Rectal smooth muscle tissue (tissue), 1 donor: Measurements from ENCODE around the gene FCAMR.

Experiments used
- H3K27ac ChIP-seq: one replicate; pipeline ENCODE4 v1.7.0; 2013; ENCODE audit warnings: low read depth, low read length, inconsistent platforms
- H3K27me3 ChIP-seq: one replicate; pipeline ENCODE4 v1.7.0; 2013; ENCODE audit warnings: low read length; ENCODE audit not compliant: control insufficient read depth, insufficient read depth
- H3K36me3 ChIP-seq: one replicate; pipeline ENCODE4 v1.7.0; 2013; ENCODE audit warnings: low read length; ENCODE audit not compliant: control insufficient read depth, insufficient read depth
- H3K4me1 ChIP-seq: one replicate; pipeline ENCODE4 v1.7.0; 2013; ENCODE audit warnings: low read length; ENCODE audit not compliant: control insufficient read depth, insufficient read depth
- H3K4me3 ChIP-seq: one replicate; pipeline ENCODE4 v1.7.0; 2013; ENCODE audit warnings: low read length
- H3K9ac ChIP-seq: one replicate; pipeline ENCODE4 v1.7.0; 2013; ENCODE audit warnings: low read length

Gene FCAMR

GRCh38 chr1:206986402-206986801 is 16.1 kb upstream of the FCAMR start:
- H3K27ac ChIP-seq, result no peak overlapping the region
- no peaks in the 10 kb centered on the region for H3K36me3 ChIP-seq
- H3K27me3 ChIP-seq, result no peaks in the 10 kb centered on the region
- H3K9ac ChIP-seq, result no peak overlapping the region
- H3K4me1 ChIP-seq, result no peaks in the 10 kb centered on the region
- no peak overlapping the region for H3K4me3 ChIP-seq

GRCh38 chr1:206985162-206985749 is 15.0 kb upstream of the FCAMR start:
- H3K27ac ChIP-seq, result no peak overlapping the region
- no peak overlapping the region for H3K9ac ChIP-seq
- no peaks in the 10 kb centered on the region for H3K36me3 ChIP-seq
- H3K4me1 ChIP-seq, result no peaks in the 10 kb centered on the region
- H3K27me3 ChIP-seq, result no peaks in the 10 kb centered on the region
- H3K4me3 ChIP-seq, result no peak overlapping the region

GRCh38 chr1:206982216-206982615 is 12.0 kb upstream of the FCAMR start:
- H3K27ac ChIP-seq, result no peak overlapping the region
- H3K4me1 ChIP-seq, result no peaks in the 10 kb centered on the region
- no peak overlapping the region for H3K4me3 ChIP-seq
- no peaks in the 10 kb centered on the region for H3K36me3 ChIP-seq
- no peaks in the 10 kb centered on the region for H3K27me3 ChIP-seq
- no peak overlapping the region for H3K9ac ChIP-seq

GRCh38 chr1:206979379-206980043 is 9.3 kb upstream of the FCAMR start:
- Histone ChIP-seq H3K36me3 (no peaks in the 10 kb centered on the region), H3K9ac (no peak overlapping the region), H3K4me3 (no peak overlapping the region), H3K27me3 (no peaks in the 10 kb centered on the region), H3K4me1 (no peaks in the 10 kb centered on the region), H3K27ac (no peak overlapping the region)

GRCh38 chr1:206978259-206978658 is 8.0 kb upstream of the FCAMR start:
- H3K4me3 ChIP-seq, result no peak overlapping the region
- no peaks in the 10 kb centered on the region for H3K36me3 ChIP-seq
- H3K27ac ChIP-seq, result no peak overlapping the region
- H3K4me1 ChIP-seq, result no peaks in the 10 kb centered on the region
- H3K27me3 ChIP-seq, result no peaks in the 10 kb centered on the region
- no peak overlapping the region for H3K9ac ChIP-seq

- Histone ChIP-seq H3K9ac (no peak overlapping the region), H3K36me3 (no peaks in the 10 kb centered on the region), H3K4me1 (no peaks in the 10 kb centered on the region), H3K27ac (no peak overlapping the region), H3K4me3 (no peak overlapping the region), H3K27me3 (no peaks in the 10 kb centered on the region)
Measured at GRCh38 chr1:206975306-206975705, 5.0 kb upstream of the FCAMR start.

GRCh38 chr1:206974140-206974539 is 3.9 kb upstream of the FCAMR start:
- H3K27me3 ChIP-seq, result no peaks in the 10 kb centered on the region
- no peaks in the 10 kb centered on the region for H3K36me3 ChIP-seq
- H3K4me3 ChIP-seq, result no peak overlapping the region
- H3K4me1 ChIP-seq, result no peaks in the 10 kb centered on the region
- no peak overlapping the region for H3K9ac ChIP-seq
- H3K27ac ChIP-seq, result no peak overlapping the region

GRCh38 chr1:206972728-206973127 is 2.5 kb upstream of the FCAMR start:
- Histone ChIP-seq H3K27ac (no peak overlapping the region), H3K36me3 (no peaks in the 10 kb centered on the region), H3K4me1 (no peaks in the 10 kb centered on the region), H3K9ac (no peak overlapping the region), H3K4me3 (no peak overlapping the region), H3K27me3 (no peaks in the 10 kb centered on the region)

GRCh38 chr1:206971029-206971655 is 882 bp upstream of the FCAMR start:
- Histone ChIP-seq H3K4me1 (no peaks in the 10 kb centered on the region), H3K27ac (no peak overlapping the region), H3K27me3 (no peaks in the 10 kb centered on the region), H3K9ac (no peak overlapping the region), H3K4me3 (no peak overlapping the region), H3K36me3 (no peaks in the 10 kb centered on the region)

GRCh38 chr1:206969090-206969489 is 1.2 kb downstream of the FCAMR start:
- no peaks in the 10 kb centered on the region for H3K36me3 ChIP-seq
- H3K9ac ChIP-seq, result no peak overlapping the region
- H3K27ac ChIP-seq, result no peak overlapping the region

GRCh38 chr1:206967096-206967849 is 3.0 kb downstream of the FCAMR start:
- H3K27me3 ChIP-seq, result no peaks in the 10 kb centered on the region
- no peak overlapping the region for H3K9ac ChIP-seq
- H3K4me3 ChIP-seq, result no peak overlapping the region
- no peaks in the 10 kb centered on the region for H3K4me1 ChIP-seq
- H3K36me3 ChIP-seq, result no peaks in the 10 kb centered on the region
- H3K27ac ChIP-seq, result no peak overlapping the region

More at GRCh38 chr1:206969090-206969489, 1.2 kb downstream of the FCAMR start:
- Histone ChIP-seq H3K4me1 (no peaks in the 10 kb centered on the region), H3K27me3 (no peaks in the 10 kb centered on the region), H3K4me3 (no peak overlapping the region)

- Histone ChIP-seq H3K27me3 (no peaks in the 10 kb centered on the region), H3K4me1 (no peaks in the 10 kb centered on the region), H3K4me3 (no peak overlapping the region)
Measured at GRCh38 chr1:206965781-206966180, 4.5 kb downstream of the FCAMR start.

More at GRCh38 chr1:206965781-206966180, 4.5 kb downstream of the FCAMR start:
- H3K36me3 ChIP-seq, result no peaks in the 10 kb centered on the region
- H3K9ac ChIP-seq, result no peak overlapping the region
- no peak overlapping the region for H3K27ac ChIP-seq
